CD14-positive monocyte (primary cell): ENCODE measurements around the gene CD28. TPM values are rescaled to one million over a fixed set of nuclear protein-coding genes. Genes with fewer than 3 reads are reported as not detected.
"Not testable (repeated sequence)": the region's sequence is repeated elsewhere in the genome, so short reads cannot be mapped to it uniquely, and the experiment has no call there.

Experiments used
- DNase-seq, 3 donors: peaks; one replicate each; pipeline ENCODE4 v3.0.0-alpha.2; 2011 to 2022
- H2AFZ ChIP-seq: 2 replicates; pipeline ENCODE4 v1.6.0; 2012; ENCODE audit warnings: mild to moderate bottlenecking, low read depth, low read length, inconsistent platforms; ENCODE audit not compliant: insufficient read depth, poor library complexity, severe bottlenecking
- H3K27ac ChIP-seq, 2 donors: 1 replicate in 1 of 2; 2 replicates in 1 of 2; pipeline ENCODE4 v1.5.1; 2012 to 2013; ENCODE audit warnings: low read length in 2 of 2, control low read depth in 1 of 2, inconsistent platforms in 1 of 2, low read depth in 1 of 2, mild to moderate bottlenecking in 1 of 2
- H3K27me3 ChIP-seq, 2 donors: one replicate each; pipeline versions ENCODE4 v1.6.0 to v1.6.1; 2011 to 2013; ENCODE audit warnings: low read length in 2 of 2; ENCODE audit not compliant: control insufficient read depth in 2 of 2, insufficient read depth in 2 of 2
- H3K36me3 ChIP-seq, 2 donors: replicated peaks in 1 of 2; 1 replicate in 1 of 2; 2 replicates in 1 of 2; pipeline versions ENCODE4 v1.5.1 to v1.6.1; 2012 to 2013; ENCODE audit warnings: low read length in 2 of 2, control low read depth in 1 of 2, inconsistent platforms in 1 of 2, mild to moderate bottlenecking in 1 of 2; ENCODE audit not compliant: insufficient read depth in 2 of 2, control insufficient read depth in 1 of 2
- H3K4me1 ChIP-seq, 2 donors: 1 replicate in 1 of 2; 2 replicates in 1 of 2; pipeline versions ENCODE4 v1.5.1 to v1.6.1; 2012 to 2013; ENCODE audit warnings: low read length in 2 of 2, control low read depth in 1 of 2, inconsistent platforms in 1 of 2, mild to moderate bottlenecking in 1 of 2, moderate library complexity in 1 of 2; ENCODE audit not compliant: insufficient read depth in 2 of 2, control insufficient read depth in 1 of 2
- H3K4me2 ChIP-seq: replicated peaks from 2 replicates; pipeline ENCODE3; 2012; ENCODE audit warnings: low read length, moderate library complexity, mild to moderate bottlenecking; ENCODE audit not compliant: poor library complexity, severe bottlenecking; ENCODE audit errors: extremely low read depth
- H3K4me3 ChIP-seq, 3 experiments: fragments of 200-600 bp in 1 of 3; sonication (generic) in 1 of 3; replicated peaks in 1 of 3; 1 replicate in 2 of 3; 2 replicates in 1 of 3; pipeline ENCODE4 v1.5.1; 2011 to 2013; ENCODE audit warnings: low read length in 3 of 3, mild to moderate bottlenecking in 3 of 3, control low read depth in 2 of 3, low read depth in 2 of 3, inconsistent platforms in 1 of 3, moderate library complexity in 1 of 3
- H3K79me2 ChIP-seq: 2 replicates; pipeline ENCODE4 v1.6.0; 2012; ENCODE audit warnings: mild to moderate bottlenecking, control low read depth, inconsistent platforms, low read length, moderate library complexity; ENCODE audit not compliant: insufficient read depth
- H3K9ac ChIP-seq: 2 replicates; pipeline ENCODE4 v1.6.0; 2017; ENCODE audit warnings: low read length, mild to moderate bottlenecking; ENCODE audit not compliant: insufficient read depth, poor library complexity, severe bottlenecking
- H3K9me3 ChIP-seq, 2 donors: replicated peaks in 1 of 2; 1 replicate in 1 of 2; 2 replicates in 1 of 2; pipeline versions ENCODE4 v1.5.1 to v1.6.1; 2012 to 2013; ENCODE audit warnings: low read length in 2 of 2, control low read depth in 1 of 2; ENCODE audit not compliant: control insufficient read depth in 1 of 2, insufficient read depth in 1 of 2
- H4K20me1 ChIP-seq: 2 replicates; pipeline ENCODE4 v1.6.0; 2012; ENCODE audit warnings: mild to moderate bottlenecking, low read length, control low read depth, moderate library complexity; ENCODE audit not compliant: insufficient read depth
- H3K27ac Mint-ChIP-seq, 7 donors: one replicate each; pipeline ENCODE4 v1.8.0; 2020; ENCODE audit warnings: mild to moderate bottlenecking in 7 of 7, mixed read lengths in 7 of 7, moderate library complexity in 6 of 7, inconsistent platforms in 2 of 7
- H3K27me3 Mint-ChIP-seq, 3 donors: one replicate each; pipeline ENCODE4 v1.8.0; 2021 to 2022; ENCODE audit warnings: low read depth in 3 of 3, mild to moderate bottlenecking in 3 of 3, mixed read lengths in 3 of 3, moderate library complexity in 3 of 3, inconsistent platforms in 1 of 3
- H3K36me3 Mint-ChIP-seq, 2 donors: one replicate each; pipeline ENCODE4 v1.8.0; 2020; ENCODE audit warnings: mixed read lengths in 2 of 2, inconsistent platforms in 1 of 2, mild to moderate bottlenecking in 1 of 2
- H3K4me1 Mint-ChIP-seq: one replicate; pipeline ENCODE4 v1.8.0; 2020; ENCODE audit warnings: mild to moderate bottlenecking, mixed read lengths
- H3K4me3 Mint-ChIP-seq, 2 donors: one replicate each; pipeline ENCODE4 v1.8.0; 2020; ENCODE audit warnings: mild to moderate bottlenecking in 2 of 2, mixed read lengths in 2 of 2, moderate library complexity in 1 of 2
- H3K9me3 Mint-ChIP-seq, 7 donors: one replicate each; pipeline ENCODE4 v1.8.0; 2020 to 2022; ENCODE audit warnings: mixed read lengths in 7 of 7, mild to moderate bottlenecking in 6 of 7, moderate library complexity in 6 of 7, inconsistent platforms in 2 of 7
- whole genome bisulfite sequencing: methylation state at CpG from one replicate; pipeline ENCODE4 v1.1.5; 2013; ENCODE audit warnings: missing lambda C conversion rate; ENCODE audit not compliant: insufficient coverage; 5-methylcytosine and 5-hydroxymethylcytosine counted together
- intact Hi-C, 2 donors: fragments of 100-400 bp; cut with micrococcal nuclease; formaldehyde crosslinking; loops; one replicate each; pipeline versions ENCODE4 v1.15.0 to v1.15.1; 2023
- polyA plus RNA-seq, 3 donors: library from polyadenylated mRNA; depleted of rRNA in 1 of 3; unstranded in 2 of 3; stranded (reverse) in 1 of 3; fragments of 300-500 nt in 2 of 3; fragments of >200 nt in 1 of 3; fragmentation: Illumina TruSeq in 2 of 3; gene quantifications; 1 replicate in 2 of 3; 2 replicates in 1 of 3; pipeline ENCODE4 v1.2.3, GENCODE V29; 2012 to 2021
- TF ChIP-seq, protein P1 (sequence below): fragments of 200-600 bp; IDR thresholded peaks from one replicate; pipeline ENCODE4 v1.8.0; 2022; ENCODE audit warnings: antibody characterized with exemption, mild to moderate bottlenecking

CD28 gene
- polyA plus RNA-seq, 3 donors: 0.09 to 0.21 TPM; not detected in 1

DNA sequence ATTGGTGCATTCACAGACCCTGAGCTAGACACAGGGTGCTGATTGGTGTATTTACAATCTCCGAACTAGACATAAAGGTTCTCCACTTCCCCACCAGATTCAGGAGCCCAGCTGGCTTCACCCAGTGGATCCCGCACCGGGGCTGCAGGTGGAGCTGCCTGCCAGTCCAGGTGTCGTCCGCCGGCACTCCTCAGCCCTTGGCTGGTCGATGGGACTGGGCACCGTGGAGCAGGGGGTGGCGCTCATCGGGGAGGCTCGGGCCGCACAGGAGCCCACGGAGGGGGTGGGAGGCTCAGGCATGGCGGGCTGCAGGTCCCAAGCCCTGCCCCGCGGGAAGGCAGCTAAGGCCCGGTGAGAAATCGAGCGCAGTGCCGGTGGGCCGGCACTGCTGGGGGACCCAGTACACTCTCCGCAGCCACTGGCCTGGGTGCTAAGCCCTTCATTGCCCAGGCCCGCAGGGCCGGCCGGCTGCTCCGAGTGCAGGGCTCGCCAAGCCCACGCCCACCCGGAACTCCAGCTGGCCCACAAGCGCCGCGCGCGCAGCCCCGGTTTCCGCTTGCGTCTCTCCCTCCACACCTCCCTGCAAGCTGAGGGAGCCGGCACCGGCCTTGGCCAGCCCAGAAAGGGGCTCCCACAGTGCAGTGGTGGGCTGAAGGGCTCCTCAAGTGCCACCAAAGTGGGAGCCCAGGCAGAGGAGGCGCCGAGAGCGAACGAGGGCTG, 79.1 kb downstream of the CD28 start:
- H3K36me3 ChIP-seq, H3K9me3 Mint-ChIP-seq, H3K36me3 Mint-ChIP-seq, DNase-seq, H2AFZ ChIP-seq, H3K4me2 ChIP-seq, H4K20me1 ChIP-seq, H3K27ac Mint-ChIP-seq, H3K9me3 ChIP-seq, H3K27me3 Mint-ChIP-seq, H3K27me3 ChIP-seq, H3K4me3 ChIP-seq, H3K27ac ChIP-seq, intact Hi-C loops, H3K79me2 ChIP-seq, H3K9ac ChIP-seq, H3K4me3 Mint-ChIP-seq: not testable (repeated sequence)
- 97% methylated on average over 21 of the region's 43 CpGs for WGBS
- peaks cover 29 to 31% of the 10 kb centered on the region in 2 donors for H3K4me1 ChIP-seq
- peaks cover 52% of the 10 kb centered on the region for H3K4me1 Mint-ChIP-seq

DNA sequence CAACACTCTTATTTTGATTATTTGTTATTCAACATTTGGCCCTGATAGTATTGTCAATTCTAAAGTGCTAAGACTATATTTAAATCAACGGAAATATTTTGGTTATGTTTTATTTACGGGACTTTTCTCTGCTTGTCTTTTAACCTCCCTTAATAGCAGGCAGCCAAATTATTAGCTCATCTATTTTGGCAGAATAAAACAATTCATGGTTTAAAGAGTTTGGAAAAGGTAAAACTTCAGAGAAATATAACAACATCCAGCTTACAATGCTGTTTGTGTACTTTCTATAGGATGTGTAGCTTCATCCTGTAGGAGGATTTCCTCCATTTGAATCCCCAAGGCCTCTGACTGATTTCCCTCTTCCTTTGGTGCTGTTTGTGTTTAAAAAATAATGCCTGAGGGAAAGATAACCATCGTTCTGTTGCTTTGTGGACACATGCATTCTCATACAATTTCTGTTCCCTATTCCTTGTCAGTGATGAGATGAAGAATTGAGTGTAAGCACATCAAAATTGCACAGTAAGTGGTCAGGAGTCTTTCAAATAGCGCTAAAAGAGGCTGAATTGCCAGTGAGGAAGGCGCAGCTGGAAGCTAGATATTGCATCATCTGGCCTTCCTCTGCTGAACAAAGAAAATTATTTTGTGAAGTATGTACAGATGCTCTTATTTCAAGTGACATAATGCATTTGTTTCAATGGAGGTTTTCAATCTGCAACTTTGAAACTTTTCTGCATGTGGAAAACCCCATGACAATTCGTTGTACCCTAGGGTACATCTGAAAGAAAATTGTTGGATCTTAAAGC, 80.3 kb downstream of the CD28 start:
- intact Hi-C loops: no loop called here
- H3K27ac Mint-ChIP-seq: peak overlapping the region; percentile 66 to 92 (median 87)

More for the DNA sequence above, 80.3 kb downstream of the CD28 start:
- Mint-ChIP-seq H3K27me3 (peaks cover 0 to 3% (median 3%) of the 10 kb centered on the region in 3 donors), H3K9me3 (peaks cover 0 to 2% (median 0%) of the 10 kb centered on the region in 7 donors), H3K4me1 (peaks cover 49% of the 10 kb centered on the region), H3K4me3 (no peak overlapping the region), H3K36me3 (no peaks in the 10 kb centered on the region)
- no peaks in the 10 kb centered on the region for H3K36me3 ChIP-seq
- no peak overlapping the region for H3K9ac ChIP-seq
- TF ChIP-seq, protein P1, sequence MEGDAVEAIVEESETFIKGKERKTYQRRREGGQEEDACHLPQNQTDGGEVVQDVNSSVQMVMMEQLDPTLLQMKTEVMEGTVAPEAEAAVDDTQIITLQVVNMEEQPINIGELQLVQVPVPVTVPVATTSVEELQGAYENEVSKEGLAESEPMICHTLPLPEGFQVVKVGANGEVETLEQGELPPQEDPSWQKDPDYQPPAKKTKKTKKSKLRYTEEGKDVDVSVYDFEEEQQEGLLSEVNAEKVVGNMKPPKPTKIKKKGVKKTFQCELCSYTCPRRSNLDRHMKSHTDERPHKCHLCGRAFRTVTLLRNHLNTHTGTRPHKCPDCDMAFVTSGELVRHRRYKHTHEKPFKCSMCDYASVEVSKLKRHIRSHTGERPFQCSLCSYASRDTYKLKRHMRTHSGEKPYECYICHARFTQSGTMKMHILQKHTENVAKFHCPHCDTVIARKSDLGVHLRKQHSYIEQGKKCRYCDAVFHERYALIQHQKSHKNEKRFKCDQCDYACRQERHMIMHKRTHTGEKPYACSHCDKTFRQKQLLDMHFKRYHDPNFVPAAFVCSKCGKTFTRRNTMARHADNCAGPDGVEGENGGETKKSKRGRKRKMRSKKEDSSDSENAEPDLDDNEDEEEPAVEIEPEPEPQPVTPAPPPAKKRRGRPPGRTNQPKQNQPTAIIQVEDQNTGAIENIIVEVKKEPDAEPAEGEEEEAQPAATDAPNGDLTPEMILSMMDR: no peak
- no peaks in the 10 kb centered on the region for H3K79me2 ChIP-seq
- H3K4me3 ChIP-seq: no peak overlapping the region
- no peak overlapping the region for H2AFZ ChIP-seq
- no peaks in the 10 kb centered on the region for H3K27me3 ChIP-seq
- DNase-seq: peak; percentile 68 to 78 (median 74)
- H3K4me2 ChIP-seq: peak overlapping the region; percentile 27
- H3K9me3 ChIP-seq: no peaks in the 10 kb centered on the region
- H3K4me1 ChIP-seq: peaks cover 29 to 31% of the 10 kb centered on the region in 2 donors
- no peaks in the 10 kb centered on the region for H4K20me1 ChIP-seq
- H3K27ac ChIP-seq: peak overlapping the region in 1 of 2 donors; percentile 77
- 0% methylated on average over 2 of the region's 6 CpGs for WGBS
